Stimulated activated CD4-positive, alpha-beta T cell treated with anti-CD3 and anti-CD28 coated beads, TNF-alpha, amount 100 ng/mL, for 48 hours (primary cell): Measurements from ENCODE around the gene TCTN1.
"Not testable (repeated sequence)": the region's sequence is repeated elsewhere in the genome, so short reads cannot be mapped to it uniquely, and the experiment has no call there.

Source experiments
- DNase-seq, 3 donors: peaks; one replicate each; pipeline ENCODE4 v3.0.0-alpha.2; 2020; ENCODE audit warnings: low read depth in 3 of 3

Gene TCTN1

GRCh38 chr12:110585231-110585799 is 28.6 kb upstream of the TCTN1 start:
- DNase-seq, result peak in 1 of 3 donors; percentile 19

- DNase-seq, result not testable (repeated sequence)
Measured at GRCh38 chr12:110587102-110587501, 26.8 kb upstream of the TCTN1 start.

DNA sequence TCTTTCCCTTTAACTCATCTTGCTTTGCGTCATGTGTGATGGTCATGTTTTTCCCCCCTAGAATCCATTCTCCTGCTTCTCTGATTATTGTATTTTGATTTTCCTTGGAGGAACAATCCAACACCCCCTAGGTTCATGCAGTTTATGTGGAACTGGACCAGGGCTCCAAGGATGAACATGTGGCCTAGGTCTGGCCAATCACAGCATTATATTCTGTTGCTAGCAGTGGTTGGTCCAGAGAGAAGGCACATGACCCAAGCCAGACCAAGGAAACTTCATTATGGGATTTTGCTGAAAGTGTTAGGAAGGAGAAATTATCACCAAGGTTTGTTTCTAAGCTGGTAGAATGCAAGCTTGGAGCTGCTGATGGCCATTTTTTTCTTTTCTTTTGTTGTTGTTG is 23.9 kb upstream of the TCTN1 start:
- no peak for DNase-seq

GRCh38 chr12:110590806-110591326 is 23.1 kb upstream of the TCTN1 start:
- no peak for DNase-seq

DNA sequence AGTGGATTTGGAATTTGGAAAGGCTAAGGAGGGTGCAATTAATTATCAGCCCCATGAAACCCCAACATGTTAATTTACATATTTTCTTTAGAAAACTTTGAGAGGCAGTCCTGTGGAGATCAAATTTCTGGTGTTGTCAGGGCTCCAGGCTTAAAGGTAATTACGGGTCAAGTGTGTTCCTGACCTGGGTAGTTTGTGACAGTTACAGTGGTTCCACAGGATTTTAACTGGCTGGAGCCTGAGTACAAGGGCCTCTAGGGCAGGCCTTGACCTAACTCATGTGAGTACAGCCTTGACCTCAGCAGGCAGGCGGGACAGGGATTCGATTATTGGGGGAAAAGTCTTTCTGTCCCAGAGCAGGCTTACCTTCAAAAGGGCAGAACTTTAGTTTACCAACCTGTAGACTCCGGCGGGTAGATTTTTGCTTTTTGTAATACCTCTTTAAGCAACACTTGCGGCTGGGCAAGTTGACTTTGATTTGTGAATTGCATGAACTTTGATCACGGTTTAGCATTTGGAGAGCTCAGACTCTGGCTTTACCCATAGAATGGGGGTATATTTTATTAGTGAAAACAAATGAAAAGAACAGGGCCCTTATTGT is 22.4 kb upstream of the TCTN1 start:
- DNase-seq, result no peak

DNA sequence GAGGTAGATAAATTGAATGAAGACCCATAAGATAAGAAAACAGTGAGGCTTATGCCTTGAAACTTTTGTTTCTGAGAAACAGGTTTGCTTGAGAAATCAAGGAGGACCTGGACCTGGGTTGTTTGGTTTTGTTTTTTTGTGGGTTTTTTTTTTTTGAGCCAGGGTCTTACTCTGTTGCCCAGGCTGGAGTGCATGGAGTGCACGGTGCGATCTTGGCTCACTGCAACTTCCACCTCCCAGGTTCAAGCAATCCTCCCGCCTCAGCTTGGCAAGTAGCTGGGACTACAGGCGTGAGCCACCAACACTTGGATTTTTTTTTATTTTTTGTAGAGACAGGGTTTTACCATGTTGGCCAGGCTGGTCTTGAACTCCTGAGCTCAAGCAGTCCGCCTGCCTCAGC is 21.9 kb upstream of the TCTN1 start:
- no peak for DNase-seq

GRCh38 chr12:110592919-110593318 is 21.0 kb upstream of the TCTN1 start:
- not testable (repeated sequence) for DNase-seq

- DNase-seq, result no peak
Measured at GRCh38 chr12:110597885-110598284, 16.0 kb upstream of the TCTN1 start.

GRCh38 chr12:110599334-110599733 is 14.6 kb upstream of the TCTN1 start:
- DNase-seq, result no peak

DNA sequence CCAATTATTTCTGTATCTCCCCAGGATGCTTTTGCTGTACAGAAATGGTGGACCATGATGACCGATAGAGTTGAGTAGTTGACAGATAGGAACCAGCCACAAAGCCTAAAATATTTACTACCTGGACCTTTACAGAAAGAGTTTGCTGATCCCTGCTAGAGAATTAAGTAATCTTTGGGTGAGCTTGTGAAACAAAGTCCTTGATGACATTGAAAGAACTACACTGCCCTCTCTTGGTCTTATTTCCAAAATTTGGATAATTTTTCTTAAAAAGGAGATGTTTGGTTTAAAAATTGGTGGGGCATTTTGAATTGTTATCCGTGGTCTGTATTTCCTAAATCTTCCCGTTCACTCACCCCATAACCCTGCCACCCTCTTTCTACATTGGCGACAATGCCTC is 13.7 kb upstream of the TCTN1 start:
- DNase-seq, result no peak

- not testable (repeated sequence) for DNase-seq
Measured at GRCh38 chr12:110602085-110602814, 11.7 kb upstream of the TCTN1 start.

DNA sequence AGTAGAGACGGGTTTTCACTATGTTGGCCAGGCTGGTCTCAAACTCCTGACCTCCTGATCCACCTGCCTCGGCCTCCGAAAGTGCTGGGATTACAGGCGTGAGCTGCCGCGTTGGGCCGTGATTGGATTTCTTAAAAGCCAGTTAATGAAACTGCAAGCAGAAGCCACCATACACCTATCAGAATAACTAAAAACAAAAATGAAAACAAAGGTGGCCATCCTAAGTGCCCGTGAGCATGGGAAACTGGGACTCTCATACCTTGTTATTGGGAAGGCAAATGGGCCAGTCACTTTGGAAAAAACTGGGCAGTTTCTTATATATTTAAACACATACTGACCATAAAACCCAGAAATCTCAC is 7.7 kb upstream of the TCTN1 start:
- DNase-seq, result no peak

DNA sequence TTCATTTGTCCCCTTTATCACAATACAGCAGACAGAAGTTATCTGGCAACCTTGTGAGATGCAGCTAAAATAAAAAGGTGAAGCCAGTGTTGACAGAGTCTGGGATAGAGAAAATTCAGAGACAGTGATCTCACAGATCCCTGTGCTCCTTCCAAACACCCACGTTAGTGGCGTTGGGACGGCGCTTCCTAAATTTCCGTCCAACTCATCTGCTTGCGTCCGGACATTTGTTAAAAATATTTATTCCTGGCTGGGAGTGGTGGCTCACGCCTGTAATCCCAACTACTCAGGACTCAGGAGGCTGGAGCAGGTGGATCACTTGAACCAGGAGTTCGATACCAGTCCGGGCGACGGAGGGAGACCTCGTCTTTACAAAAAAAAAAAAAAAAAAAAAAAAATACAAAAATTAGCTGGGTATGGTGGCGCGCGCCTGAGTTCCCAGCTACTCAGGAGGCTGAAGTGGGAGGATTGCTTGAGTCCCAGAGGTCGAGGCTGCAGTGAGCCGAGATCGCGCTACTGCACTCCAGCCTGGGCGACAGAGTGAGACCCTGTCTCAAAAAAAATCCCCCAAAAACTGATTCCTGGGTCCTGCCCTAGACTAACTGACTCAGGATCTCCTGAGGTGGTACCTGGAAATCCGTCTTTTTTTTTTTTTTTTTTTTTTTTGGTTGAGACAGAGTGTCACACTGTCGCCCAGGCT is 708 bp upstream of the TCTN1 start:
- DNase-seq, result no peak

DNA sequence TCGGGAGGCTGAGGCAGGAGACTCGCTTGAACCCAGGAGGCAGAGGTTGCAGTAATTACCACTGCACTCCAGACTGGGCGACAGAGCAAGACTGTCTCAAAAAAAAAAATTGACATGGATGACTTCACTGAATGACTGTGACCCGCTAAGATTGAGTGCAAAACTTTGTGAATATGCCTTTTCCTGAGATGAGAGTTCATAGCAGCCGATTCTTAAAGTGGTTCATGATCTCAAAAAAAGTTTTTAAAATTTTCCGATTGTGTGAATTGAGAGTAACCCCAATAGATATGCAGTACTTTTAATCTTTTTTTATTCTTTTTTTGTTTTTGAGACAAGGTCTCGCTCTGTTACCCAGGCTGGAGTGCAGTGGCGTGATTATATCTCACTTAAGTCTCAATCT is 1.2 kb downstream of the TCTN1 start:
- DNase-seq, result no peak

- DNase-seq, result no peak
Measured at GRCh38 chr12:110616471-110617115, 2.7 kb downstream of the TCTN1 start.

DNA sequence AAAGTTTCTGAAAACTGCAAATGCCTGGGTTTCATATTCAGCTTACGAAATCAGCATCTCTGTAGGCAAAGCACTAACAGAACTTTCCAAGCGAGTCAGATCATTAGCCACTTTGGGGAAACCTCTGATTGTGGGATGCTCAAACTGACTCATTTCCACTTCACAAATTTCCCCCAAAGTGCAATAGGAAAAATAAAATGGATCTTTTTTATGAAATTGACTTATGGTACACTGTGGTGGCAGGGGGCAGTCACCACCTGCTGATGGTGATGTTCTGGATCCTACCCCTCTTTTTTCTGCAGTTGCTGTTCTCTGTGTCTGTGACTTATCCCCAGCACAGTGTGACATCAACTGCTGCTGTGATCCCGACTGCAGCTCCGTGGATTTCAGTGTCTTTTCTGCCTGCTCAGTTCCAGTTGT is 5.6 kb downstream of the TCTN1 start:
- peak in 1 of 3 donors; percentile 17 for DNase-seq

GRCh38 chr12:110622582-110622981 is 8.7 kb downstream of the TCTN1 start:
- no peak for DNase-seq

- DNase-seq, result no peak
Measured at GRCh38 chr12:110627500-110628195, 13.7 kb downstream of the TCTN1 start.

- no peak for DNase-seq
Measured at GRCh38 chr12:110635055-110635454, 21.1 kb downstream of the TCTN1 start.

DNA sequence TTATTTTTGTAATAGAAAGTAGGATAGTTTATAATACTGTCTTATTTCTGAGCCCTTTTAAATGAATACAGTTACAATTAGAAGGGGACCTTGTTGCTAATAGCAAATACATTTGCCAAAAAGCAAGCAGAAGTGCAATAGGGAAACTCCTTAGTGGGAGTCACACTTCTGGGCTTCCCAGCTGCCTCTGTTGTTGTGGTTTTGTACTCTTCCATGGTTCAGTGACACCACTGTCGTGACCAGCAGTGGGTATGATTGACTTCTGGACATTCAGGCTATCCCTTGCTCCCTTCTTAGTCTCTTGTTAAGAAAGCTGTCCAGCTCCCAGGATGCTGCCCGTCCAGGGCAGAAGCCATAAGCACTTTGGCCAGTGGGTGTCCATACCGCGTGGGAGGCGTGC is 22.6 kb downstream of the TCTN1 start:
- DNase-seq, result no peak

DNA sequence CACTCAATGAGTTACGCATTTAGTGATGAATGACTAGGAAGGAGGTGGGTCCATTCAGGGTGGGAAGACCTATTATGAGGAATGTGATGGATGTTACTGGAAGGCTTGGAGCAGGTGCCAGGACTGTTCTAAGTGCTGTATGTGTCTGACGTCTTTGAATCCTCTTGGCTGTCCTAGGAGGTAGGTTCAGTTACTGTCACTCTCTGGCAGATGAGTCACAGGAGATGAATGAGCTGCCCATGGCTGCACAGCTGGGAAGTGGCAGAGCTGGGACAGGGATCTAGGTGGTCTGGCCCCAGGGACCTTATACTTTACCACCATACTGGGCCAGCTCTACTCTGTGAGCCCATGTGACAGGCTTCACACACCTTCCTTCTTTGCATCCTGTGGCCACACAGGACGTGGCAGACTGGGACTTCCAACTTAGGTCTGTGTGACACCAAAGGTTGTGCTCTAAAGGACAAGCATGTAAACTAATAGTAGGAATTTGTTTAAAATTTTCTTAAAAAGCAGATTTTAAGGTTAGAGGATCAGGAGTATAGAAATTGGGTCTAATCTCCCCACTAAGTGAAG is 24.0 kb downstream of the TCTN1 start:
- no peak for DNase-seq
